ENCODE data around the gene LTBP2.

Gene LTBP2

DNA sequence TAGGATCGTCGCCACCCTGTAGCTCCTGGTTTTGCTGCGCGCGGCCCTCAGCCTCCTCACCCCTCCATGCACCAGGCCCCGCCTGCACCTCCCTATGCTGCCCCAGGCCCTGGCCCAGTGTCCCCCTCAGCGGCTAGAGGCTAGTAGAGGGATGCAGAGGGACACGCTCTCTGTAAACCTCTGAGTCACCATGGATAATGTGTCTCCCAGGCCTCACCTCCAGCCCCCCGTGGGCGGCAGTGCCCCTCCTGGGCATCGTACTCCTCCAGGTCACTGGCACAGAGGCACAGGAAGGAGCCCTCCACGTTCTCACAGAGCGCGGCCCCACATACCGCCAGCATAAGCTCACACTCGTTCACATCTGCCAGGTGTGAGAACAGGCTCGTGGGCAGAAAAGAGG lies 106.2 kb downstream of the LTBP2 start:
- H3K27me3 ChIP-seq (ENCODE audit: insufficient read depth, poor library complexity, severe bottlenecking), result no peaks in the 10 kb centered on the region
- TF ChIP-seq GABPA (IDR thresholded peaks at IDR 0.05; ENCODE audit: low read depth) (no peak), POLR2AphosphoS5 (IDR thresholded peaks at IDR 0.05; ENCODE audit: low read depth) (no peak), SPI1 (IDR thresholded peaks at IDR 0.05; ENCODE audit: borderline replicate concordance, low read depth) (no peak)
- TF ChIP-seq, protein P1, sequence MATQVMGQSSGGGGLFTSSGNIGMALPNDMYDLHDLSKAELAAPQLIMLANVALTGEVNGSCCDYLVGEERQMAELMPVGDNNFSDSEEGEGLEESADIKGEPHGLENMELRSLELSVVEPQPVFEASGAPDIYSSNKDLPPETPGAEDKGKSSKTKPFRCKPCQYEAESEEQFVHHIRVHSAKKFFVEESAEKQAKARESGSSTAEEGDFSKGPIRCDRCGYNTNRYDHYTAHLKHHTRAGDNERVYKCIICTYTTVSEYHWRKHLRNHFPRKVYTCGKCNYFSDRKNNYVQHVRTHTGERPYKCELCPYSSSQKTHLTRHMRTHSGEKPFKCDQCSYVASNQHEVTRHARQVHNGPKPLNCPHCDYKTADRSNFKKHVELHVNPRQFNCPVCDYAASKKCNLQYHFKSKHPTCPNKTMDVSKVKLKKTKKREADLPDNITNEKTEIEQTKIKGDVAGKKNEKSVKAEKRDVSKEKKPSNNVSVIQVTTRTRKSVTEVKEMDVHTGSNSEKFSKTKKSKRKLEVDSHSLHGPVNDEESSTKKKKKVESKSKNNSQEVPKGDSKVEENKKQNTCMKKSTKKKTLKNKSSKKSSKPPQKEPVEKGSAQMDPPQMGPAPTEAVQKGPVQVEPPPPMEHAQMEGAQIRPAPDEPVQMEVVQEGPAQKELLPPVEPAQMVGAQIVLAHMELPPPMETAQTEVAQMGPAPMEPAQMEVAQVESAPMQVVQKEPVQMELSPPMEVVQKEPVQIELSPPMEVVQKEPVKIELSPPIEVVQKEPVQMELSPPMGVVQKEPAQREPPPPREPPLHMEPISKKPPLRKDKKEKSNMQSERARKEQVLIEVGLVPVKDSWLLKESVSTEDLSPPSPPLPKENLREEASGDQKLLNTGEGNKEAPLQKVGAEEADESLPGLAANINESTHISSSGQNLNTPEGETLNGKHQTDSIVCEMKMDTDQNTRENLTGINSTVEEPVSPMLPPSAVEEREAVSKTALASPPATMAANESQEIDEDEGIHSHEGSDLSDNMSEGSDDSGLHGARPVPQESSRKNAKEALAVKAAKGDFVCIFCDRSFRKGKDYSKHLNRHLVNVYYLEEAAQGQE (IDR thresholded peaks at IDR 0.05; ENCODE audit: insufficient replicate concordance, low read depth), result no peak
- TF ChIP-seq, protein P2, sequence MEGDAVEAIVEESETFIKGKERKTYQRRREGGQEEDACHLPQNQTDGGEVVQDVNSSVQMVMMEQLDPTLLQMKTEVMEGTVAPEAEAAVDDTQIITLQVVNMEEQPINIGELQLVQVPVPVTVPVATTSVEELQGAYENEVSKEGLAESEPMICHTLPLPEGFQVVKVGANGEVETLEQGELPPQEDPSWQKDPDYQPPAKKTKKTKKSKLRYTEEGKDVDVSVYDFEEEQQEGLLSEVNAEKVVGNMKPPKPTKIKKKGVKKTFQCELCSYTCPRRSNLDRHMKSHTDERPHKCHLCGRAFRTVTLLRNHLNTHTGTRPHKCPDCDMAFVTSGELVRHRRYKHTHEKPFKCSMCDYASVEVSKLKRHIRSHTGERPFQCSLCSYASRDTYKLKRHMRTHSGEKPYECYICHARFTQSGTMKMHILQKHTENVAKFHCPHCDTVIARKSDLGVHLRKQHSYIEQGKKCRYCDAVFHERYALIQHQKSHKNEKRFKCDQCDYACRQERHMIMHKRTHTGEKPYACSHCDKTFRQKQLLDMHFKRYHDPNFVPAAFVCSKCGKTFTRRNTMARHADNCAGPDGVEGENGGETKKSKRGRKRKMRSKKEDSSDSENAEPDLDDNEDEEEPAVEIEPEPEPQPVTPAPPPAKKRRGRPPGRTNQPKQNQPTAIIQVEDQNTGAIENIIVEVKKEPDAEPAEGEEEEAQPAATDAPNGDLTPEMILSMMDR (IDR thresholded peaks at IDR 0.05; ENCODE audit: insufficient read depth, low read length), result no peak
- no peak overlapping the region for H3K4me3 ChIP-seq (replicated peaks; ENCODE audit: insufficient read depth, low read length)

GRCh38 chr14:74504874-74505720 lies 106.9 kb downstream of the LTBP2 start:
- DNase-seq (ENCODE audit: low read depth in 1 of 2, low spot score in 1 of 2), result no peak
- TF ChIP-seq, protein P1 (IDR thresholded peaks at IDR 0.05; ENCODE audit: insufficient replicate concordance, low read depth), result no peak
- TF ChIP-seq SPI1 (IDR thresholded peaks at IDR 0.05; ENCODE audit: borderline replicate concordance, low read depth) (no peak), GABPA (IDR thresholded peaks at IDR 0.05; ENCODE audit: low read depth) (no peak), POLR2AphosphoS5 (IDR thresholded peaks at IDR 0.05; ENCODE audit: low read depth) (no peak)
- TF ChIP-seq, protein P2 (IDR thresholded peaks at IDR 0.05; ENCODE audit: insufficient read depth, low read length), result no peak
- no peaks in the 10 kb centered on the region for H3K27me3 ChIP-seq (ENCODE audit: insufficient read depth, poor library complexity, severe bottlenecking)
- H3K27ac ChIP-seq (replicated peaks), result no peak overlapping the region
- H3K4me3 ChIP-seq (replicated peaks; ENCODE audit: insufficient read depth, low read length), result no peak overlapping the region

More for the DNA sequence above, 106.2 kb downstream of the LTBP2 start:
- no peak overlapping the region for H3K27ac ChIP-seq (replicated peaks)
- DNase-seq (ENCODE audit: low read depth in 1 of 2, low spot score in 1 of 2), result no peak

GRCh38 chr14:74504412-74504811 lies 107.6 kb downstream of the LTBP2 start:
- TF ChIP-seq, protein P1 (IDR thresholded peaks at IDR 0.05; ENCODE audit: insufficient replicate concordance, low read depth), result no peak
- no peak for TF ChIP-seq GABPA (IDR thresholded peaks at IDR 0.05; ENCODE audit: low read depth)
- Histone ChIP-seq H3K27ac (replicated peaks) (no peak overlapping the region), H3K4me3 (replicated peaks; ENCODE audit: insufficient read depth, low read length) (no peak overlapping the region), H3K27me3 (ENCODE audit: insufficient read depth, poor library complexity, severe bottlenecking) (no peaks in the 10 kb centered on the region)
- no peak for DNase-seq (ENCODE audit: low read depth in 1 of 2, low spot score in 1 of 2)
